ENCODE results near the gene OR4D2.

DNA sequence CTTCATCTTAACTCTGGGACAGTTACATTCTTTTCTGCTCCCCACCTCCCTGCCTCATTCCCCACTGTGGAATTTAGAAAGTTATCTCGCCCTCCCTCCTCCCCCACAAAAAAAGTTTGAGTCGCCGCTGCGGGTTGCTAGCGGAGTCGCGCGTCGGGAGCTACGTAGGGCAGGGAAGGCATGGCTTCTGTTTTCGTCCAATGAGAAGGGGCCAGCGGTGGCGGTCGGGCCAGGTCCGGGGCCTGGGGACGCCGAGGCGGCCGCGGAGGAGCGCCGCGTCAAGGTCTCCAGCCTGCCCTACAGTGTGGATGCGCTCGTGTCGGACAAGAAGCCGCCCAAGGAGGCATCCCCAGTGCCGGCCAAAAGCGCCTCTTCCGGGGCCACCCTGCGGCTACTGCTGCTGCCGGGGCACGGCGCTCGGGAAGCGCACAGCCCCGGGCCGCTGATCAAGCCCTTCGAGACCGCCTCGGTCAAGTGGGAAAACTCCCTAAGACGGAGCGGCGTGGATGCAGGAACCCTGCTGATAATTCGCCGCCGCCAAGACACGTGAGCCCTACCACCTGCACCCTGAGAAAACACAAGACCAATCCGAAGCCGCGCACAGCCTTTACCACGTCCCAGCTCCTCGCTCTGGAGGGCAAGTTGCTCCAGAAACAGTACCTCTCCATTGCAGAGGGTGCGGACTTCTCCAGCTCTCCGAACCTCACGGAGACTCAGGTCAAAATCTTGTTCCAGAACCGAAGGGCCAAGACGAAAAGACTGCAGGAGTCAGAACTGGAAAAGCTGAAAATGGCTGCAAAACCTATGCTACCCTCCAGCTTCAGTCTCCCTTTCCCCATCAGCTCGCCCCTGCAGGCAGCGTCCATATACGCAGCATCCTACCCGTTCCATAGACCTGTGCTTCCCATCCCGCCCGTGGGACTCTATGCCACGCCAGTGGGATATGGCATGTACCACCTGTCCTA is 9.7 kb upstream of the OR4D2 start:
- TF ChIP-seq POLR2A (IDR thresholded peaks at IDR 0.05) (no peak), POLR2AphosphoS5 (IDR thresholded peaks at IDR 0.05) (no peak)
- TF ChIP-seq, protein P1, sequence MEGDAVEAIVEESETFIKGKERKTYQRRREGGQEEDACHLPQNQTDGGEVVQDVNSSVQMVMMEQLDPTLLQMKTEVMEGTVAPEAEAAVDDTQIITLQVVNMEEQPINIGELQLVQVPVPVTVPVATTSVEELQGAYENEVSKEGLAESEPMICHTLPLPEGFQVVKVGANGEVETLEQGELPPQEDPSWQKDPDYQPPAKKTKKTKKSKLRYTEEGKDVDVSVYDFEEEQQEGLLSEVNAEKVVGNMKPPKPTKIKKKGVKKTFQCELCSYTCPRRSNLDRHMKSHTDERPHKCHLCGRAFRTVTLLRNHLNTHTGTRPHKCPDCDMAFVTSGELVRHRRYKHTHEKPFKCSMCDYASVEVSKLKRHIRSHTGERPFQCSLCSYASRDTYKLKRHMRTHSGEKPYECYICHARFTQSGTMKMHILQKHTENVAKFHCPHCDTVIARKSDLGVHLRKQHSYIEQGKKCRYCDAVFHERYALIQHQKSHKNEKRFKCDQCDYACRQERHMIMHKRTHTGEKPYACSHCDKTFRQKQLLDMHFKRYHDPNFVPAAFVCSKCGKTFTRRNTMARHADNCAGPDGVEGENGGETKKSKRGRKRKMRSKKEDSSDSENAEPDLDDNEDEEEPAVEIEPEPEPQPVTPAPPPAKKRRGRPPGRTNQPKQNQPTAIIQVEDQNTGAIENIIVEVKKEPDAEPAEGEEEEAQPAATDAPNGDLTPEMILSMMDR (IDR thresholded peaks at IDR 0.05) = no peak
